Measurements from ENCODE around the gene SLC22A7.

The SLC22A7 gene

GRCh38 chr6:43284991-43285781, 12.9 kb upstream of the SLC22A7 start:
- no peak for DNase-seq

GRCh38 chr6:43285832-43286231, 12.2 kb upstream of the SLC22A7 start:
- no peak for DNase-seq

- DNase-seq: no peak
Measured at GRCh38 chr6:43286456-43286979, 11.5 kb upstream of the SLC22A7 start.

GRCh38 chr6:43286980-43287716, 10.9 kb upstream of the SLC22A7 start:
- no peak for DNase-seq

- DNase-seq: no peak
Measured at GRCh38 chr6:43287717-43288679, 10.1 kb upstream of the SLC22A7 start.

- no peak for DNase-seq
Measured at GRCh38 chr6:43290339-43290904, 7.6 kb upstream of the SLC22A7 start.

GRCh38 chr6:43290905-43291355, 7.1 kb upstream of the SLC22A7 start:
- no peak for DNase-seq

GRCh38 chr6:43291708-43292107, 6.4 kb upstream of the SLC22A7 start:
- DNase-seq: no peak

- no peak for DNase-seq
Measured at GRCh38 chr6:43292341-43292740, 5.7 kb upstream of the SLC22A7 start.

- no peak for DNase-seq
Measured at GRCh38 chr6:43292763-43293318, 5.2 kb upstream of the SLC22A7 start.

GRCh38 chr6:43293698-43294097, 4.4 kb upstream of the SLC22A7 start:
- DNase-seq: no peak

- DNase-seq: no peak
Measured at GRCh38 chr6:43294536-43294935, 3.5 kb upstream of the SLC22A7 start.

- DNase-seq: no peak
Measured at GRCh38 chr6:43295456-43295855, 2.6 kb upstream of the SLC22A7 start.

- no peak for DNase-seq
Measured at GRCh38 chr6:43296780-43297497, 1.1 kb upstream of the SLC22A7 start.

GRCh38 chr6:43298565-43299337, 691 bp downstream of the SLC22A7 start:
- no peak for DNase-seq

- DNase-seq: no peak
Measured at GRCh38 chr6:43299338-43300293, 1.6 kb downstream of the SLC22A7 start.

- DNase-seq: no peak
Measured at GRCh38 chr6:43301081-43301870, 3.2 kb downstream of the SLC22A7 start.

- DNase-seq: no peak
Measured at GRCh38 chr6:43302126-43302525, 4.1 kb downstream of the SLC22A7 start.

Measured in CD4-positive, alpha-beta T cell treated with Interleukin-4 for 1 hour (primary cell).